ENCODE measurements around the gene UBE3C.
"Not testable (repeated sequence)": the region's sequence is repeated elsewhere in the genome, so short reads cannot be mapped to it uniquely, and the experiment has no call there.

The UBE3C gene

DNA sequence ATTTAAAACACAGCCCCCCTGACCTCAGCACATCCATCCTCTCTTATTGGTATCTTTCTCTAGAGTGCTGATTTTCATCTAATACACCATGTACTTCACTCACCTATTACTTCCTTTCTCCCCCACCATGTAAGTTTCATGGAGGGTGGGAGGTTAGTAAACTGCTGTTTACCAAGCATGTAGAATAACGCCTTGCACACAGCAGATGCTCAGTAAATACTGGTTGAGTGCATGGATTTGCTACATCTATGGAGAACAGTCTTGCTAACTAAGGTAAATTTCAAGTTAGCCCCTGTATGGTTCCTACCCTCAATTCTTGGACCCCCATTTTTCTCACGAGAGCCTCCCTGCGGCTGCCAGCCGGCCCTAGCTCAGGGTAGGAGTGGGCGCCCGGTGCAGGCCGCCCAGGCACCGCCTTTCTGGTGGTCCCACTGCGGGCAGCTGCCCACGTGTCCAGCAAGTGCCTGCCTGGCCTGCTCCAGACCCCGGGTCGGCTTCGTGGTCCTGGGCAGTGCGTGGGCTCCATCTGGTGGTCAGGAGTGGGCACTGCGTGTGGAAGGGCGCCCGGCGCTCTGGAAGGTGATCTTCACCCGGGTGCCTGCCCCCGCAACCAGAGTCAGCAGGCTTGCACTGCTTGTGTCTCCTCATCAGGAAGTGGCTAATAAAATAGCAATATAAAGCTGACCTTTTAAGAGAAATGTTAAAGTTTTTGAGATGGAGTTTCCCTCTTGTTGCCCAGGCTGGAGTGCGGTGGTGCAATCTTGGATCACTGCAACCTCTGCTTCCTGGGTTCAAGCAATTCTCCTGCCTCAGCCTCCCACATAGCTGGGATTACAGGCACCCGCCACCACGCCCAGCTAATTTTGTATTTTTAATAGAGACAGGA is 134.7 kb downstream of the UBE3C start:
- Histone ChIP-seq H3K27me3 (ENCODE audit: insufficient read depth, poor library complexity, severe bottlenecking) (no peaks in the 10 kb centered on the region), H3K4me3 (replicated peaks; ENCODE audit: insufficient read depth, low read length) (no peak overlapping the region), H3K27ac (replicated peaks) (no peak overlapping the region)
- DNase-seq (ENCODE audit: low read depth in 1 of 2, low spot score in 1 of 2): peak; percentile 67 to 68
- TF ChIP-seq SPI1 (IDR thresholded peaks at IDR 0.05; ENCODE audit: borderline replicate concordance, low read depth): no peak
- peak; percentile 82 for TF ChIP-seq CTCF (IDR thresholded peaks at IDR 0.05; ENCODE audit: insufficient read depth, low read length)

DNA sequence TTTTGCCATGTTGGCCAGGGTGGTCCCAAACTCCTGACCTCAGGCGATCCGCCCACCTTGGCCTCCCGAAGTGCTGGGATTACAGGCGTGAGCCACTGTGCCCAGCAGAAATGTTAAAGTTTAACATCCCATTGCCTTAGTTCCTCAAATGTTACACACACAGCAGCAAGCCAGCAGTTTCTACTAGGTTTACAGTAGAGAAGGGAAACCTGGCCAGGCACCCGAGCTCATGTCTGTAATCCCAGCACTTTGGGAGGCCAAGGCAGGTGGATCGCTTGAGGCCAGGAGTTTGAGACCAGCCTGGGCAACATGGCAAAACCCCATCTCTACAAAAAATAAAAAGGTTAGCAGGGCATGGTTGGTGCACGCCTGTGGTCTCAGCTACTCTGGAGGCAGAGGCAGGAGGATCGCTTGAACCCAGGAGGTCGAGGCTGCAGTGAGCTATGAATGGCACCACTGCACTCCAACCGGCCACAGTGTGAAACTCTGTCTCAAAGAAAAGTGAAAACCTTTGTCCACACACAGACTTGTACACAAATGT is 135.4 kb downstream of the UBE3C start:
- H3K27me3 ChIP-seq (ENCODE audit: insufficient read depth, poor library complexity, severe bottlenecking); H3K27ac ChIP-seq (replicated peaks); H3K4me3 ChIP-seq (replicated peaks; ENCODE audit: insufficient read depth, low read length); DNase-seq (ENCODE audit: low read depth in 1 of 2, low spot score in 1 of 2): not testable (repeated sequence)

DNA sequence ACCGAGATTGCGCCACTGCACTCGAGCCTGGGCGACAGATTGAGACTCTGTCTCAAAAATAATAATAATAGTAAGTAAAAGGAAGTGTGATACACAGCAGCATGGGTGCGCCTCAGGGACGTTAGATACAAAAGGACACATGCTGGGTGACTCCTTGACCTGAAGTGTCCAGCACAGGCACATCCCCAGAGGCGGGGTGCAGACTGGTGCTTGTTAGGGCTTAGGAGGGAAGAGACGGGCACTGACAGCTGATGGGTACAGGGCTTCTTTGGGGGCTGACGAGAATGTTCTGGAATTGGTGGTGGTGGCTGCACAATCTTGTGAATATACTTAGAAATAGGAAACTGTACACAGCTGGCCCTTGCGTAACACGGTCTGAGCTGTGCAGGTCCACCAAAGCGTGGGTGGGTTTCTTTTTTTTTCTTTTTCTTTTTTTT is 136.3 kb downstream of the UBE3C start:
- no peaks in the 10 kb centered on the region for H3K27me3 ChIP-seq (ENCODE audit: insufficient read depth, poor library complexity, severe bottlenecking)
- TF ChIP-seq, protein P1, sequence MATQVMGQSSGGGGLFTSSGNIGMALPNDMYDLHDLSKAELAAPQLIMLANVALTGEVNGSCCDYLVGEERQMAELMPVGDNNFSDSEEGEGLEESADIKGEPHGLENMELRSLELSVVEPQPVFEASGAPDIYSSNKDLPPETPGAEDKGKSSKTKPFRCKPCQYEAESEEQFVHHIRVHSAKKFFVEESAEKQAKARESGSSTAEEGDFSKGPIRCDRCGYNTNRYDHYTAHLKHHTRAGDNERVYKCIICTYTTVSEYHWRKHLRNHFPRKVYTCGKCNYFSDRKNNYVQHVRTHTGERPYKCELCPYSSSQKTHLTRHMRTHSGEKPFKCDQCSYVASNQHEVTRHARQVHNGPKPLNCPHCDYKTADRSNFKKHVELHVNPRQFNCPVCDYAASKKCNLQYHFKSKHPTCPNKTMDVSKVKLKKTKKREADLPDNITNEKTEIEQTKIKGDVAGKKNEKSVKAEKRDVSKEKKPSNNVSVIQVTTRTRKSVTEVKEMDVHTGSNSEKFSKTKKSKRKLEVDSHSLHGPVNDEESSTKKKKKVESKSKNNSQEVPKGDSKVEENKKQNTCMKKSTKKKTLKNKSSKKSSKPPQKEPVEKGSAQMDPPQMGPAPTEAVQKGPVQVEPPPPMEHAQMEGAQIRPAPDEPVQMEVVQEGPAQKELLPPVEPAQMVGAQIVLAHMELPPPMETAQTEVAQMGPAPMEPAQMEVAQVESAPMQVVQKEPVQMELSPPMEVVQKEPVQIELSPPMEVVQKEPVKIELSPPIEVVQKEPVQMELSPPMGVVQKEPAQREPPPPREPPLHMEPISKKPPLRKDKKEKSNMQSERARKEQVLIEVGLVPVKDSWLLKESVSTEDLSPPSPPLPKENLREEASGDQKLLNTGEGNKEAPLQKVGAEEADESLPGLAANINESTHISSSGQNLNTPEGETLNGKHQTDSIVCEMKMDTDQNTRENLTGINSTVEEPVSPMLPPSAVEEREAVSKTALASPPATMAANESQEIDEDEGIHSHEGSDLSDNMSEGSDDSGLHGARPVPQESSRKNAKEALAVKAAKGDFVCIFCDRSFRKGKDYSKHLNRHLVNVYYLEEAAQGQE (IDR thresholded peaks at IDR 0.05; ENCODE audit: insufficient replicate concordance, low read depth): no peak
- no peak for TF ChIP-seq CTCF (IDR thresholded peaks at IDR 0.05; ENCODE audit: insufficient read depth, low read length)
- no peak for TF ChIP-seq SPI1 (IDR thresholded peaks at IDR 0.05; ENCODE audit: borderline replicate concordance, low read depth)
- H3K27ac ChIP-seq (replicated peaks): no peak overlapping the region
- peak in 1 of 2 experiments; percentile 34 for DNase-seq (ENCODE audit: low read depth in 1 of 2, low spot score in 1 of 2)
- H3K4me3 ChIP-seq (replicated peaks; ENCODE audit: insufficient read depth, low read length): no peak overlapping the region

DNA sequence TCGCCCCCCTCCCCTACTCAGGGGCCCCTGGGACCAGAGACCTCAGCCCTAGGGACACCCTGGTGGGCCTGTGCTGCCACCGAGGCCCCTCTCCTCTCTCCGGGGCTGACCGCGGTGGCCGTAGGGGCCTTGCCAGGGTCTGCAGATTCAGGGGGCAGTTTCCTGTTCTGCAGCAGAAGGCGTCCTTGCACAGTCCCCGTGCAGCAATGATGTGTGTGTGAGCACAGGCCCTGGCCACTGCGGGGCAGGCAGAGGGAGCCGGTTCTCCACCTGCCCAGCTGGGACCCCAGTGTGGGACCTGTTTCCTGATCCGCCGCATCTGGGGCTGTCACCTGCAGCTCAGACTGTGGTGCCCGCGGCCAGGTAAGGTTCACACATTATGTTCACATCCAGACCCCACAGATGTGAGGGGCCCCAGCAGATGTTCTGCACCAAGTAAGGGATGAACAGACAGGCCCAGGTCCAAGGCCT is 137.4 kb downstream of the UBE3C start:
- DNase-seq (ENCODE audit: low read depth in 1 of 2, low spot score in 1 of 2): no peak
- no peak overlapping the region for H3K4me3 ChIP-seq (replicated peaks; ENCODE audit: insufficient read depth, low read length)
- no peak overlapping the region for H3K27ac ChIP-seq (replicated peaks)
- TF ChIP-seq SPI1 (IDR thresholded peaks at IDR 0.05; ENCODE audit: borderline replicate concordance, low read depth): no peak
- TF ChIP-seq POLR2AphosphoS5 (IDR thresholded peaks at IDR 0.05; ENCODE audit: low read depth): no peak
- no peak for TF ChIP-seq CTCF (IDR thresholded peaks at IDR 0.05; ENCODE audit: insufficient read depth, low read length)
- TF ChIP-seq, protein P1 (IDR thresholded peaks at IDR 0.05; ENCODE audit: insufficient replicate concordance, low read depth): no peak
- no peak for TF ChIP-seq GABPA (IDR thresholded peaks at IDR 0.05; ENCODE audit: low read depth)
- no peaks in the 10 kb centered on the region for H3K27me3 ChIP-seq (ENCODE audit: insufficient read depth, poor library complexity, severe bottlenecking)
